Uterus (tissue), 2 donors: ENCODE measurements around the gene MBP.

Experiments
- POLR2A ChIP-seq, 2 donors: fragments of 450-650 bp; IDR thresholded peaks; one replicate each; pipeline ENCODE4 v1.6.1; 2016; ENCODE audit warnings: antibody characterized with exemption in 2 of 2, mild to moderate bottlenecking in 1 of 2, moderate library complexity in 1 of 2
- TF ChIP-seq, protein P1 (sequence below), 4 experiments: fragments of 200-600 bp in 2 of 4; fragments of 450-650 bp in 2 of 4; sonication (generic) in 2 of 4; IDR thresholded peaks; one replicate each; pipeline ENCODE4 v1.5.1; 2016 to 2019; ENCODE audit warnings: antibody characterized with exemption in 4 of 4, mild to moderate bottlenecking in 2 of 4, moderate library complexity in 1 of 4

DNA sequence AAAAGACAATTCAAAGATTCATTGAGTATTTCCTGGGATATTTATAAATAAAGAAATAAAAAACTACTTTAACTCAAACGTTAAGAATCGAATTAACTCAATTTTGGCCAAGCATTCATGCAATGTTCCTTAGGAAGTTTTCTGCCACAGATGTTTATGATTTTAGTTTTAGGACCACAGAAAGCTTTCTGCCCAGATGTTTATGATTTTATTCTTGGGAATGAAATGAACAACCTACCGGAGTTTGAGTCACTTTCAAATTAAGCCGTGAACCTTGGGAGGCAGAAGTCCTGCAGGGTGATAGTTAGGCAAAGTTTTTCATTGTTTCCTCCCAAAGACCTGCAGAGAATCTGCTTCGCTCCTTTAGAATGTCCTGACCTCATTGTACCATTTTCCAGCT lies 34.7 kb upstream of the MBP start:
- TF ChIP-seq, protein P1, sequence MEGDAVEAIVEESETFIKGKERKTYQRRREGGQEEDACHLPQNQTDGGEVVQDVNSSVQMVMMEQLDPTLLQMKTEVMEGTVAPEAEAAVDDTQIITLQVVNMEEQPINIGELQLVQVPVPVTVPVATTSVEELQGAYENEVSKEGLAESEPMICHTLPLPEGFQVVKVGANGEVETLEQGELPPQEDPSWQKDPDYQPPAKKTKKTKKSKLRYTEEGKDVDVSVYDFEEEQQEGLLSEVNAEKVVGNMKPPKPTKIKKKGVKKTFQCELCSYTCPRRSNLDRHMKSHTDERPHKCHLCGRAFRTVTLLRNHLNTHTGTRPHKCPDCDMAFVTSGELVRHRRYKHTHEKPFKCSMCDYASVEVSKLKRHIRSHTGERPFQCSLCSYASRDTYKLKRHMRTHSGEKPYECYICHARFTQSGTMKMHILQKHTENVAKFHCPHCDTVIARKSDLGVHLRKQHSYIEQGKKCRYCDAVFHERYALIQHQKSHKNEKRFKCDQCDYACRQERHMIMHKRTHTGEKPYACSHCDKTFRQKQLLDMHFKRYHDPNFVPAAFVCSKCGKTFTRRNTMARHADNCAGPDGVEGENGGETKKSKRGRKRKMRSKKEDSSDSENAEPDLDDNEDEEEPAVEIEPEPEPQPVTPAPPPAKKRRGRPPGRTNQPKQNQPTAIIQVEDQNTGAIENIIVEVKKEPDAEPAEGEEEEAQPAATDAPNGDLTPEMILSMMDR (IDR thresholded peaks at IDR 0.05): no peak
- no peak for TF ChIP-seq POLR2A (IDR thresholded peaks at IDR 0.05)
